Transverse colon (tissue), 3 donors: ENCODE data around the gene PRIMPOL.

ENCODE experiments used
- POLR2A ChIP-seq: fragments of 450-650 bp; IDR thresholded peaks from one replicate; pipeline ENCODE4 v1.6.1; 2016; ENCODE audit warnings: antibody characterized with exemption, mild to moderate bottlenecking, moderate library complexity
- TF ChIP-seq, protein P1 (sequence below), 5 experiments: fragments of 200-600 bp in 3 of 5; fragments of 450-650 bp in 2 of 5; sonication (generic) in 3 of 5; IDR thresholded peaks; 1 replicate in 2 of 5; 2 replicates in 3 of 5; pipeline ENCODE4 v1.5.1; 2016 to 2017; ENCODE audit warnings: antibody characterized with exemption in 5 of 5, inconsistent platforms in 3 of 5, mild to moderate bottlenecking in 2 of 5, moderate library complexity in 1 of 5

DNA sequence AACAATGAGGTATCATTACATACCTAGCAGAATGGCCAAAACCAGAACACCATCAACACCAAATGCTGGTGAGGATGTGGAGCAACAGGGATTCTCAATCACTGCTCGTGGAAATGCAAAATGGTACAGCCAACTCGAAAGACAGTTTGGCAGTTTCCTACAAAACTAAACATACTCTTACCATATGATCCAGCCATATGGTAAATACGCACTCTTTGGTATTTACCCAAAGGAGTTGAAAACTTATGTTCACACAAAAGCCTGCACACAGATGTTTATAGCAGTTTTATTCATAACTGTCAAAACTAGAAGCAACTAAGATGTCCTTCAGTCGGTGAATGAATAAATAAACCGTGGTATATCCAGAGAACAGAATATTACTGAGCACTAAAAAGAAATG lies 8.1 kb upstream of the PRIMPOL start:
- TF ChIP-seq, protein P1, sequence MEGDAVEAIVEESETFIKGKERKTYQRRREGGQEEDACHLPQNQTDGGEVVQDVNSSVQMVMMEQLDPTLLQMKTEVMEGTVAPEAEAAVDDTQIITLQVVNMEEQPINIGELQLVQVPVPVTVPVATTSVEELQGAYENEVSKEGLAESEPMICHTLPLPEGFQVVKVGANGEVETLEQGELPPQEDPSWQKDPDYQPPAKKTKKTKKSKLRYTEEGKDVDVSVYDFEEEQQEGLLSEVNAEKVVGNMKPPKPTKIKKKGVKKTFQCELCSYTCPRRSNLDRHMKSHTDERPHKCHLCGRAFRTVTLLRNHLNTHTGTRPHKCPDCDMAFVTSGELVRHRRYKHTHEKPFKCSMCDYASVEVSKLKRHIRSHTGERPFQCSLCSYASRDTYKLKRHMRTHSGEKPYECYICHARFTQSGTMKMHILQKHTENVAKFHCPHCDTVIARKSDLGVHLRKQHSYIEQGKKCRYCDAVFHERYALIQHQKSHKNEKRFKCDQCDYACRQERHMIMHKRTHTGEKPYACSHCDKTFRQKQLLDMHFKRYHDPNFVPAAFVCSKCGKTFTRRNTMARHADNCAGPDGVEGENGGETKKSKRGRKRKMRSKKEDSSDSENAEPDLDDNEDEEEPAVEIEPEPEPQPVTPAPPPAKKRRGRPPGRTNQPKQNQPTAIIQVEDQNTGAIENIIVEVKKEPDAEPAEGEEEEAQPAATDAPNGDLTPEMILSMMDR (IDR thresholded peaks at IDR 0.05), result no peak
- TF ChIP-seq POLR2A, result no peak
